GM19193 (cell line): ENCODE measurements around the gene ZNF396.

Source experiments
- POLR2A ChIP-seq: IDR thresholded peaks from 4 replicates; pipeline ENCODE4 v1.6.1; 2011; ENCODE audit not compliant: insufficient read depth, insufficient read length; ENCODE audit errors: extremely low read depth

Gene ZNF396

GRCh38 chr18:35376742-35377695 lies at the start of gene ZNF396:
Gene ZNF396 (minus strand): TSS chr18:35377337. CDS start chr18:35374292, 3,045 bp downstream.
- no peak for TF ChIP-seq POLR2A

GRCh38 chr18:35426786-35427185 lies 49.6 kb upstream of the ZNF396 start:
- no peak for TF ChIP-seq POLR2A

GRCh38 chr18:35424356-35424755 lies 47.2 kb upstream of the ZNF396 start:
- TF ChIP-seq POLR2A = no peak

- TF ChIP-seq POLR2A = no peak
Observed at GRCh38 chr18:35422237-35422636, 45.1 kb upstream of the ZNF396 start.

GRCh38 chr18:35418610-35419009 lies 41.5 kb upstream of the ZNF396 start:
- no peak for TF ChIP-seq POLR2A

- no peak for TF ChIP-seq POLR2A
Observed at GRCh38 chr18:35417223-35417622, 40.1 kb upstream of the ZNF396 start.

- no peak for TF ChIP-seq POLR2A
Observed at GRCh38 chr18:35415511-35416073, 38.5 kb upstream of the ZNF396 start.

GRCh38 chr18:35413163-35413511 lies 36.0 kb upstream of the ZNF396 start:
- TF ChIP-seq POLR2A = no peak

GRCh38 chr18:35411625-35412351 lies 34.7 kb upstream of the ZNF396 start:
- TF ChIP-seq POLR2A = no peak

GRCh38 chr18:35410561-35410960 lies 33.4 kb upstream of the ZNF396 start:
- no peak for TF ChIP-seq POLR2A

- no peak for TF ChIP-seq POLR2A
Observed at GRCh38 chr18:35409911-35410310, 32.8 kb upstream of the ZNF396 start.

- TF ChIP-seq POLR2A = no peak
Observed at GRCh38 chr18:35408843-35409261, 31.7 kb upstream of the ZNF396 start.

GRCh38 chr18:35407871-35408481 lies 30.8 kb upstream of the ZNF396 start:
- TF ChIP-seq POLR2A = no peak

GRCh38 chr18:35406666-35407065 lies 29.5 kb upstream of the ZNF396 start:
- TF ChIP-seq POLR2A = no peak

- TF ChIP-seq POLR2A = no peak
Observed at GRCh38 chr18:35397976-35398375, 20.8 kb upstream of the ZNF396 start.
